Fibroblast of mammary gland (primary cell): Measurements from ENCODE around the gene YY1.

Source experiments
- DNase-seq: peaks from one replicate; pipeline ENCODE4 v3.0.0-alpha.2; 2010; ENCODE audit warnings: low read depth
- H3K4me3 ChIP-seq: 2 replicates; pipeline ENCODE4 v1.5.1; 2011; ENCODE audit warnings: low read depth, mild to moderate bottlenecking, low read length, moderate library complexity; ENCODE audit not compliant: control insufficient read depth
- CTCF ChIP-seq: conservative IDR thresholded peaks from 2 replicates; pipeline ENCODE4 v1.5.1; 2011; ENCODE audit warnings: low read depth, low read length, inconsistent platforms; ENCODE audit not compliant: control insufficient read depth, insufficient read depth

Gene YY1

GRCh38 chr14:100330388-100330931 lies 91.5 kb downstream of the YY1 start:
- H3K4me3 ChIP-seq = no peak overlapping the region
- no peak for TF ChIP-seq CTCF
- DNase-seq = no peak

- H3K4me3 ChIP-seq = no peak overlapping the region
- no peak for TF ChIP-seq CTCF
- DNase-seq = no peak
Measured at GRCh38 chr14:100332071-100332639, 93.2 kb downstream of the YY1 start.
